HG03175 (cell line): ENCODE results near the gene TMEM39B.
"Not testable (repeated sequence)": the region's sequence is repeated elsewhere in the genome, so short reads cannot be mapped to it uniquely, and the experiment has no call there.

Experiments used
- ATAC-seq: cut with Tn5 transposase; IDR thresholded peaks from one replicate; pipeline ENCODE4 v1.9.1; 2021; ENCODE audit warnings: mild to moderate bottlenecking, moderate library complexity; ENCODE audit not compliant: unreplicated experiment

The TMEM39B gene

DNA sequence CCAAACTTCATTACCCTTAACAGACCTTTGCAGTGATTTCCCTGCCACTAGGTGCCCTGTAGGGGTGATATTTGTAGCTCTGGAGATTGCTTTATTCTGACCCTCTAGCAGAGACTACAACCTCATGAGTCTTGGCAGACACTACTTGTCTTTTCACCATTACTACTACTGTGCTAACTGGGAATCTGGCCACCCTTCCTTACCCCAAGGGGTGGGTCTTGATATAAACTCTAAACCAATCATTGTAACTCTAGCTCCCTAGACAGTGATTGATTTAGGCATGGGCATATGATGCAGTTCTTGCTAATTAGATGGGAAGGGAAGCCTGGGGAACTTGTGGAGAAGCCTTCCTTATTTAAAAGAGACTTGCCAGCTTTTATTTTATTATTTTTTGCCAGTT lies 39.0 kb downstream of the TMEM39B start:
- ATAC-seq, result no peak

DNA sequence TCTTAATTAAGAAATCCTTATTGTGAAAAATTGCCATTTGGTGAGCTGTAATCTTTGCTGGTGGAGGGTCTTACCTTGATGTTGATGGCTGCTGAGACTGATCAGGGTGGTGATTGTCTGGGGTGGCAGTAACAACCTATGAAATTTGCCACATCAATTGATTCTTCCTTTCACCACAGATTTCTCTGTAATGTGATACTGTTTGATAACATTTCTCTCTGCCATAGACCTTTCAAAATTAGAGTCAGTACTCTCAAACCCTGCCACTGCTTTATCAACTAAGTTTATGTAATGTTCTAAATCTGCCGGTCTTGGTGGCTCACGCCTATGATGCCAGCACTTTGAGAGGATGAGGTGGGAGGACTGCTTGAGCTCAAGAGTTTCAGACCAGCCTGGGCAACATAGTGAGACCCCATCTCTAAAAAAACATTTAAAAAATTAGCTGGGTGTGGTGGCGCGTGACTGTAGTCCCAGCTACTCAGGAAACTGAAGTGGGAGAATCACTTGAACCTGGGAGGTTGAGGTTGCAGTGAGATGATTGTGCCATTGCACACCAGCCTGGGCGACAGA lies 40.2 kb downstream of the TMEM39B start:
- ATAC-seq, result no peak

DNA sequence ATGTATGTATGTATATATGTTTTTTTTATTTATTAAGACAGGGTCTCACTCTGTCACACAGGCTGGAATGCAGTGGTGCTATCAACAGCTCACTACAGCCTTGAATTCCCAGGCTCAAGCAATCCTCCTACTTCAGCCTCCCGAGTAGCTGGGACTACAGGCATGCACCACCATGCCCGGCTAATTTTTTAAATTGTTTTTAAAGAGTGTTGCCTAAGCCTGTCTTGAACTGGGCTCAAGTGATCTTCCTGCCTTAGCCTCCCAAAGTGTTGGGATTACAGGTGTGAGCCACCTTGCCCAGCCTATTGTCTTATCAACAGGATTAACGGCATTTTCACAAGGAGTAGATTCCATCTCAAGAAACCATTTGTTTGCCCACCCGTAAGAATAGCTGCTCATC lies 40.7 kb downstream of the TMEM39B start:
- not testable (repeated sequence) for ATAC-seq

DNA sequence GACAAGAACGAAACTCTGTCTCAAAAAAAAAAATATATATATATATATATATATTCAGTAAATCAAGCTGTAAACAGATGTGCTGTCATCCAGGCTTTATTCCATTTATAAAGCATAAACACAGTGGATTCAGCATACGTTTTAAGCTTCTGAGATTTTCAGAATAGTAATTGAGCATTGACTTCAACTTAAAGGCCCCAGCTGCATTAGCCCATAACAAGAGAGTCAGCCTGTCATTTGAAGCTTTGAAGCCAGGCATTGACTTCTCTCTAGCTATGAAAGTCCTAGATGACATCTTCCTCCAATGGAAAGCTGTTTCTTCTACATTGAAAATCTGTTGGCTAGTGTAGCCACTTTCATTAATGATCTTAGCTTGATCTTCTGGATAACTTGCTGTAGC lies 41.7 kb downstream of the TMEM39B start:
- ATAC-seq, result no peak

DNA sequence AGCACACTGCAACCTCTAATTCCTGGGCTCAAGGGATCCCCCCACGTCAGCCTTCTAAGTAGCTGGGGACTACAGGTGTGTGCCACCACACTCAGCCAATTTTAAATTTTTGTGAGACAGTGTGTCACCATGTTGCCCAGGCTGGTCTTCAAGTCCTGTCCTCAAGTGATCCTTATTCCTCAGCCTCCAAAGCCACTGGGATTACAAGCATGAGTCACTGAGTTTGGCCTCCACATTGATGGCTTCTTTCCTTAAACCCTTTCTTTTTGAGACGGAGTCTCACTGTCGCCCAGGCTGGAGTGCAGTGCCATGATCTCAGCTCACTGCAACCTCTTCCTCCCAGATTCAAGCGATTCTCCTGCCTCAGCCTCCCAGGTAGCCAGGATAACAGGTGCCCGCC lies 42.8 kb downstream of the TMEM39B start:
- no peak for ATAC-seq

DNA sequence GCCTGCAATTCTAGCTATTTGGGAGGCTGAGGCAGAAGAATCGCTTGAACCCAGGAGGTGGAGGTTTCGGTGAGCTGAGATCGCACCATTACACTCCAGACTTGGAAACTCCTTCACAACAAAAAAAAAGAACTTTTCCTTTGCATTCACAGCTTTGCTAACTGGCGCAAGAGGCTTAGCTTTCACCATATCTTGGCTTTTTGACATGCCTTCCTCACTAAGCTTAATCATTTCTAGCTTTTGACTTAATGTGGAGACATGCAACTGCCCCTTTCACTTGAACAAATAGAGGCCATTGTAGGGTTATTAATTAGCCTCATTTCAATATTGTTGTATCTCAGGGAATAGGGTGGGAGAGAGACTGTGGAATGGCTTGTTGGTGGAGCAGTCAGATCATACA lies 43.8 kb downstream of the TMEM39B start:
- ATAC-seq, result no peak

DNA sequence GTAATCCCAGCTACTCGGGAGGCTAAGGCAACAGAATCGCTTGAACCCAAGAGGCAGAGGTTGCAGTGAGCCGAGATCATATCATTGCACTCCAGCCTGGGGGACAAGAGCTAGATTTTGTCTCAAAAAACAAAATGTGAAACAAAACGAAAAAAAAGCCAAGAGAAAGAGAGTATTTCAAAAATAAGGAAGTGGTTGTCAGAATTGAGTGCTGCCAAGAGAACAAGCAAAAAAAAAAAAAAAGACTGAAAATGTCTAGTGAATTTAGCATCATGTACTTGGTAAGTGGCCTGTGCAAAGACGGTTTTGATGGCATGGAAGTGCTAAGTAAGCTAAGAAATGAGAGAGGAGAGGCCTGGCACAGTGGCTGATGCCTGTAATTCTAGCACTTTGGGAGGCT lies 49.4 kb downstream of the TMEM39B start:
- ATAC-seq, result no peak

DNA sequence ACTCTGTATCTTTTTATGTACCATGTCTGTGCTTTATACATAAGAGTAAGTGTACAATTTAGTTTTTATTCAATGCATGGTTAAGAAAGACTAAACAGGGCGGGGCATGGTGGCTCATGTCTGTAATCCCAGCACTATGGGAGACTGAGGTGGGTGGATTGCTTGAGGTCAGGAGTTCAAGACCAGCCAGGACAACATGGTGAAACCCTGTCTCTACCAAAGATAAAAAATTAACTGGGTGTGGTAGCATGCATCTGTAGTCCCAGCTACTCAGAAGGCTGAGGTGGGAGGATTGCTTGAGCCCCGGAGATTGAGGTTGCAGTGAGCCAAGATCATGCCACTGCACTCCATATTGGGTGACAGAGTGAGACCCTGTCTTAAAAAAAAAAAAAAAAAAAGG lies 50.6 kb downstream of the TMEM39B start:
- not testable (repeated sequence) for ATAC-seq

DNA sequence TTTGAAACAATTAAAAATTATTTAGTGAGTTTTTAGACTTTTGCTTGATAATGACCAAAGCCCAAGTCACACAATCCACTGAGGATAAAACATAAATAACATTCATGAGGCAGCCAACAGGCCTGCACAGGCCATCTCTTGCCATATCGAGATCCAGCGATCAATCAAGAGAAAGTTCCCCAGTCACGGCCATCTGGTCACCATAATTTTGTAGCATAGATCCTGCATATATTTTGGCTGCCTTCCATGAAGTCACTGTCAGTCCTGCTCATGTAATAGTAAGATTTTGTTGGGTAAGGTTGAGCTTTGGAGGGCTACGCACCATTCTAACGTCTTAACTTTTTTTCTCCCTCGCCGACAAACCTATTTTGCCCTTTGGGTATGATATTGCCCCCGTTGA lies 52.6 kb downstream of the TMEM39B start:
- no peak for ATAC-seq

DNA sequence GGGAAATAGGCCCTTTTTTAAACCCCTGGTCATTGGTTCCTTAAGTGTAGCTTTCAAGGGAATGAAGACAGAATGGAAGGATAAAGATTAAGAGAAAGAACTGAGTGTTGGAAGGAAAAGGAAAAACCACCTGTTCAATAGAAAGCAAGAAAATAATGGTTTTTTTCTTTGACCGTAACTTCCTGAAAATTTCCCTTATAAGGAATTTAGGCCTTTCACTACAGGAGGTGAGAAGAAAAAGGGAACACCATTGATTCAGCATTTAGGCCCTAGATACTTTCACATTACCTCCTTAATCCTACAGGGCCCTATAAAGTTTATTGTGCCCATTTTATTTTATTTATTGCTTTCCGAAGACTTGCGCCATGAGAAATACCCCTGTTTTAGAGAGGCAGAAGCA lies 54.0 kb downstream of the TMEM39B start:
- no peak for ATAC-seq

DNA sequence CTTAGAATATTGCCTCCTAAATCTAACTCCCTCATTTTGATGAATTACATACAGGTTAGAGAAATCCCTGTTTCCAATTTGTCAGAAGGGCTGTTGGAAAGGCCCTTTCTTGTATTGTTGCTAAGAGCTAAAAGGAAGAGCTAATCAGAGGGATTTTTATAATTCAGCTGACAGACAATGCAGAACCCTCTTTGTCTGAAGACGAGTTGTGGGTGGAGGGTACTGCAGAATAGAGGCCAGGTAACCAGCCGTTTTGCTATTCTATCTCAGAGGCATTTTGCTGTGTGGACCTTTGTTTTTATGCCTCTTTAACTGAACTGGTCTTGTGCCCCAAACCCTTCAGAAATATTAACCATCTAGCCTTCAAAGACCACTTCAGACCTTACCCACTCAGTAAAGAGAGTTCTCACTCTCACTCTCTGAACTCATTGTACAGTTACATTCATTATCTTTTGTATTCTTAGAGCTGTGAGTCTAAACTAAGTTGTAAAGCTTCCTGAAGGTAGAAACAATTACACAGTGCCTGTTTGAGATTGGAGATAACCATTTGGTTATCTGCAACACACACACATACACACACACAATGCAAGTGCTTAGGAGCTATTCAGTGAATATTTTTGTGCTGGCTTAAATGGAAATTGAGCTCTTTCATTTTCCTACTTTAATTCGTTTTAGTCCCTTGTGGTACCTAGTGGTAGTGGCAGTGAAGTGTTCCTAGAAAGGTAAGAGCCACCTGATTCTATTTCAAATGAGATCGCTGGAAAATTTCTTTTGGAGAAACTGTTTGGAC lies 54.9 kb downstream of the TMEM39B start:
- ATAC-seq, result no peak

DNA sequence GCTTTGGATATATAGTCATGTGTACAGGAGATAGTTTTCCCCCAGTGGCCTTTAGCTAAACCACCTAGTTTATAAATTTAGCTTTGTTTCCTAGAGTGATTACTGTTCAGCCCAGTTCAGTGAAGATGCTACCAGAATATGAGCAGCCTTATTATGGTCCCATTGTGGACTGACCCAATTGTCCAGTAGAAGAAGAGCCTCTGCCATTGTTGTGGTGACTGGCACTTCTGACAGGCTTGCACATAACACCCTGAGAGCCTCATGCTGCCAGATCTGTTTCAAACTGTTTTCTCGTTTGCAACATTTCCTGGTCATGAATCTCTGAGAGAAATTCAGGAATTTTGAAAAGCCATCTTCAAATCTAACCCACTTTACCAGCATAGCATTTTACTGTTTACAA lies 55.7 kb downstream of the TMEM39B start:
- no peak for ATAC-seq

DNA sequence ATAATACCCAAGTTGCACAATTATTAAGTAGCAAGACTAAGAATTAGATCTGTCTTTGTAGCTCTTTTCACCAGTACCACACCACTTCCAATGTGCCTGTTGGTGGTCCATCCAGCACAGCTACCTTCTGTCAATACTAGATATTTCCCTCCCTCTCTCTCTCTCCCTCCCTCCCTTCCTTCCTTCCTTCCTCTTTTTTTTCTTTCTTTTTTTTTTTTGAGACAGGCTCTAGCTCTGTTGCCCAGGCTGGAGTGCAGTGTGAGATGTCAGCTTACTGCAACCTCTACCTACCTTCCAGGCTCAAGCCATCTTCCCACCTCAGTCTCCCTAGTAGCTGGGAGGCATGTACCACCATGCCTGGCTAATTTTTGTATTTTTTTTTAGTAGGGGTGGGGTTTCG lies 56.2 kb downstream of the TMEM39B start:
- ATAC-seq, result no peak

DNA sequence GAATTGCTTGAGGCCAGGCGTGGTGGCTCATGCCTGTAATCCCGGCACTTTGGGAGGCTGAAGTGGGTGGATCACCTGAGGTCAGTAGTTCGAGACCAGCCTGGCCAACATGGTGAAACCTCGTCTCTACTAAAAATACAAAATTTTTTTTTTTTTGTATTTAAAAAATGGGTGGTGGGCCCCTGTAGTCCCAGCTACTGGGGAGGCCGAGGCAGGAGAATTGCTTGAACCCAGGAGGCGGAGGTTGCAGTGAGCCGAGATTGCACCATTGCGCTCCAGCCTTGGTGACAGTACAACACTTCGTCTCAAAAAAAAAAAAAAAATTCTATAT lies 61.2 kb downstream of the TMEM39B start:
- ATAC-seq, result not testable (repeated sequence)

DNA sequence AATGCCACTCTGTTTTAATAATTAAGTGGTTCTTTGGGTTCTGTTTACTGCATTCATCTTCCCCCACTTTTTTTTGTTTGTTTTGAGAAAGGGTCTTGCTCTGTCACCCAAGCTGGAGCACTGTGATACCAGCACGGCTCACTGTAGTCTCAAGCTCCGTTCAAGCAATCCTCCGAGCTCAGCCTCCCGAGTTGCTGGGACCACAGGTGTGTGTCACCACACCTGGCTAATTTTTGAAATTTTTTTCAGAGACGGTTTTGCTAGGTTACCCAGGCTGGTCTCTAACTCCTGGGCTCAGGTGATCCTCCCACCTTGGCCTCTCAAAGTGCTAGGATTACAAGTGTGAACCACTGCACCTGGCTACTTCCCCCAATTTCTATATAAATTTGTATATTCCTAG lies 64.4 kb downstream of the TMEM39B start:
- no peak for ATAC-seq

DNA sequence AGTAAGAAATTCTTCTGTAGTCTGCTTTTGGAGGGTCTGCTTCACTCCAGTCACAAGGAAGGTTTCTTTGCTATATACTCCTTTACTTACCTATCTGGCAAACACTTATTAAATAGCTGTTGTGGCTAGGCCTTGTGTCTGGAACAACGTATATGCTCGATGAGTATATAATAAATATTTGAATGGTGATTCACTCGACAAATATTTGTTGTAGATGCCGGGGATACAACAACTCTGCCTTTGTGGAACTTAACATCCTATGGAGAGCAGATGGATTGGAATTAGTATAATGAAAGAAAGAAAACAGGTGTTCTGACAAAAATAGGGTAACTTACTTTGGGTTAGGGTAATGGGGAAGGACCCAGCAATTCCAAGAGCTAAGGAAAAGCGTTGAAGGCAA lies 66.2 kb downstream of the TMEM39B start:
- no peak for ATAC-seq

DNA sequence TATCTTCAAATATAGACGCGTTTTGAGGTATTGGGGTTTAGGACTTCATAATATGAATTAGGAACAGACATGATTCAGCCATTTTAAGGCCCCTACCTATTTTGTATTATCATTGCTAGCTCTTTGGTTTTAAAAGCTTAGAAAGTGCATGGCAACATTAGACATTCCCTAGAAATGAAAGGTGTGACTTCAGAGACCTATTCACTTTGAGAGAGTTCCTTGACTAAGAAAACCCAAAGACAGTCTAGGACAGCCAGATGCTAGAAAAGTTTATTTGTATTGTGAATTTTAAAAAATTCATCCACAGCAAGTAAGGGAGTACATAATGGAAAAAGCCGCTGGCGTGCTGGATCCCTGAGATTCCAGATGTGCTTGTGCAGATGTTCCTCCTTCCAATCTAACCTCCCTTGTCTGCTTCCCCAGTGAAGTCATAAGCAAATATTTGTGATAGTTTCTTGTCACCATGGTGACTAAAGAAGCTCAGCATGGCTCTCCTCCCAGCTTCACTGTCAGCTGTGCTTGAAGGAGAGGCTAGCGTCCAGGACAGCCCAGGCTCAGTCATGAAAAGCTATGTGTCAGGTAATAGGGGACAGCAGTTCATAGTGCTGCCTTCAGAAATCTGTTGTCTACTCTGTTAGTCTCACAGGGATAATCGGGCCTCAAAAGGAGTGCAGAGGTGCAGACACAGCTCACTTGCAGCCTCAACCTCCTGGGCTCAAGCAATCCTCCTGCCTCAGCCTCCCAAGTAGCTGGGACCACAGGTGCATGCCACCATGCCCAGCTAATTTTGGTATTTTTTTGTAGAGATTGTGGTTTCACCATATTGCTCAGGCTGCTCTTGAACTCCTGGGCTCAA lies 69.9 kb downstream of the TMEM39B start:
- ATAC-seq, result no peak

DNA sequence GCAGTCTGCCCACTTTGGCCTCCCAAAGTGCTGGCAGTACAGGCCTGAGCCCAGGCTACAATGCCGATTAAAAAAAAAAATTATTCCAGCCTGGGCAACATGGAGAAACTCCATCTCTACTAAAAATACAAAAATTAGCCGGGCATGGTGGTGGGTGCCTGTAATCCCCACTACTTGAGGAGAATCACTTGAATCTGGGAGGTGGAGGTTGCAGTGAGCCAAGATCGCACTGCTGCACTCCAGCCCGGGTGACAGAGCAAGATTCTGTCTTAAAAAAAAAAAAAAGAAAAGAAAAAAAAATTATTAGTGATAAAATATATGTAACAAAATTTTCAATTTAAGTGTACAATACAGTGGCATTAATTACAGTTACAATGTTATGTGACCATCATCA lies 70.6 kb downstream of the TMEM39B start:
- ATAC-seq, result not testable (repeated sequence)

DNA sequence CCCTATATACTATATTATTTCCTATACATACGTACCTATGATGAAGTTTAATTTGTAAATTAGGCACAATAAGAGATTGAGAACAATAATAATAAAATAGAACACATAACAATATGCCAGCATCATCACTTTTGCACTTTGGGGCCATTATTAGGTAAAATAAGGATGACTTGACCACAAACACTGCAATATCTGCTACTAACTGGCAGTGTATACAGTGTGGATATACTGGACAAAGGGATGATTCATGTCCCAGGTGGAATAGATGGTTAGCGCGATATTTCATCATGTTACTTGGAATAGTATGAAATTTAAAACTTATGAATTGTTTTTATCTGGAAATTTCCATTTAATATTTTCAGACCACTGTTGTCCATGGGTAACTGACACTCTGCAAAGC lies 71.3 kb downstream of the TMEM39B start:
- ATAC-seq, result no peak

DNA sequence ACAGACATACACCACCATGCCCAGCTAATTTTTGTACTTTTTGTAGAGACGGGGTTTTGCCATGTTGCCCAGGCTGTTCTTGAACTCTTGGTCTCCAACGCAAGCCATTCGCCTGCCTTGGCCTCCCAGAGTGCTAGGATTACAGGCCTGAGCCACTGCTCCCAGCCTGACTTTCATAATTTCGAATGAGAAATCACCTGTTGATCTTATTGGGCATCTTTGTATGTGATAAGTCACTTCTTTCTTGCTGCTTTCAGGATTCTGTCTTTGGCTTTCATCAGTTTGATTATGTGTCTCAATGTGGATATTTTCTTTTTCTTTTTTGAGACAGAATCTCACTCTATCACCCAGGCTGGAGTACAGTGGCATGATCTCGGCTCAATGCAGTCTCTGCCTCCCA lies 75.1 kb downstream of the TMEM39B start:
- not testable (repeated sequence) for ATAC-seq

DNA sequence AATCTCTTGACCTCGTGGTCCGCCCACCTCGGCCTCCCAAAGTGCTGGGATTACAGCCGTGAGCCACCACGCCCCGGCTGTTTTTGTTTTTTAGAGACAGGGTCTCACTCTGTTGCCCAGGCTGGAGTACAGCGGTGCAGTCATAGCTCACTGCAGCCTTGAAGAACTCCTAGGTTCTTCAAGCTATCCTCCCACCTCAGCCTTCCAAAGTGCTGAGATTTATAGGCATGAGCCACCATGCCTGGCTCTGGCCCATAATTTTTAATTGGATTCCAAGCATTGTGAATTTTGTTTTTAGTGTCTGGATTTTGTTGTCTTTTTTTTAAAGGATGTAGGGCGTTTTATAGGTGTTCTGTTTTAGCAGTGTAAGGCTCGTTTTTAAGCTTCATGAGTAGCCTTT lies 78.1 kb downstream of the TMEM39B start:
- ATAC-seq, result no peak

DNA sequence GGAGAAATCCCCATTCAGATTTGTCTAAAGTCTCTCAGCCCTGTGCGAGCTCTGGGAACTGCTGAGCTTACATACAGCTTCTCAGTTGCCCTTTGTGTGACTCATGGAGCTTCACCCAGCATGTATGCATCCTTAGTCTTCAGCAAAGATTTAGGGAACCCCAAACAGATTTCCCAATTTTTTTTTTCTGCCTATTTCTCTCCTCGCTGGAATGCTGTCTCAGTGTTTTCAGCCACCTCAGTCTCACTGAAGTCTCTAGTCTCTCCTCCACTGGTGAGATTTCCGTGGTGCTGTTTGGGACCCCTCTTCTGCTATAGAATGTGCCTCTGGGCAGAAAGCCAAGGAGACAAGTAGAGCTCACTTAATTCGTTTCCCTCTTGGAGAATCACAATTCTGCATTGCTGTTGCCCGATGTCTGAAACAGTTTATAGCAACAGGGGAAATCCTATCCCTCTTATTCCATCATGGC lies 78.6 kb downstream of the TMEM39B start:
- ATAC-seq, result no peak
